ENCODE measurements around the gene SFXN5. TPM values are rescaled to one million over a fixed set of nuclear protein-coding genes. Genes with fewer than 3 reads are reported as not detected.

The SFXN5 gene
- total RNA-seq, 1 experiment from 2014 or later = 22.0 TPM

DNA sequence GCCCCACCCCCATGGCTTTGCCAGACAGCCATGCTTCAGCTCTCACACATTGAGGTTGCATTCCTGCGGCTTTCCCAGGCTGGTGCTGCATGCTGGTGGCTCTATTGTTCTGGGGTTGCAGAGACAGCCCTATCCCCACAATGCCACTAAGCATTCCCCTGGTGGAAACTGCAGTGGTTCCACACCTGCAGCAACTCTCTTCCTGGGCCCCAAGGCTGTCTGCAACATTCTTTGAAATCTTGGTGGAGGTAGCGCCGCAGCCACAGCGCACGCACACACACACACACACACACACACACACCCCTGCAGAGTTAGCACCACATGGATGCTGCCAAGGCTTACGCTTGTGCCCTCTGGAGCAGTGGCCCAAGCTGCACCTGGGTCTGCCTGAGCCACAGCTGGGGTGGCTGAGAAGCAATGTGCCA is 21.4 kb downstream of the SFXN5 start:
- DNase-seq (no peak), ATAC-seq (no peak)
- Histone ChIP-seq H3K9me3 (ENCODE audit: low read length) (no peaks in the 10 kb centered on the region), H3K4me1 (ENCODE audit: insufficient read depth, low read length) (no peaks in the 10 kb centered on the region), H3F3A (ENCODE audit: low read length, unreplicated experiment) (no peaks in the 10 kb centered on the region), H3K9ac (ENCODE audit: low read length) (no peak overlapping the region), H4K20me1 (ENCODE audit: low read length) (no peaks in the 10 kb centered on the region), H3K79me2 (ENCODE audit: low read length) (no peaks in the 10 kb centered on the region), H3K4me2 (ENCODE audit: low read length) (no peak overlapping the region), H3K4me3 (ENCODE audit: low read length) (no peak overlapping the region), H3K9me2 (replicated peaks; ENCODE audit: low read length) (no peaks in the 10 kb centered on the region), H3K36me3 (ENCODE audit: low read depth, low read length) (no peaks in the 10 kb centered on the region), H2AFZ (ENCODE audit: low read length) (no peak overlapping the region), H3K27ac (ENCODE audit: low read length) (no peak overlapping the region), H3K27me3 (ENCODE audit: low read length) (no peaks in the 10 kb centered on the region)
- no TSS peak for BruUV-seq (replicated peaks)
- no peak for TF ChIP-seq CTCF (conservative IDR thresholded peaks at IDR 0.05; ENCODE audit: low read depth, low read length)
- no peak for TF ChIP-seq EZH2 (IDR thresholded peaks at IDR 0.05; ENCODE audit: low read length, unreplicated experiment)
- TF ChIP-seq EZH2phosphoT487 (IDR thresholded peaks at IDR 0.05; ENCODE audit: borderline replicate concordance, low read length) = no peak
- CTCF ChIA-PET = no interaction called here
- intact Hi-C loops (cut with micrococcal nuclease) = no loop called here
- POLR2A ChIA-PET (ENCODE audit: unreplicated experiment) = no interaction called here

DNA sequence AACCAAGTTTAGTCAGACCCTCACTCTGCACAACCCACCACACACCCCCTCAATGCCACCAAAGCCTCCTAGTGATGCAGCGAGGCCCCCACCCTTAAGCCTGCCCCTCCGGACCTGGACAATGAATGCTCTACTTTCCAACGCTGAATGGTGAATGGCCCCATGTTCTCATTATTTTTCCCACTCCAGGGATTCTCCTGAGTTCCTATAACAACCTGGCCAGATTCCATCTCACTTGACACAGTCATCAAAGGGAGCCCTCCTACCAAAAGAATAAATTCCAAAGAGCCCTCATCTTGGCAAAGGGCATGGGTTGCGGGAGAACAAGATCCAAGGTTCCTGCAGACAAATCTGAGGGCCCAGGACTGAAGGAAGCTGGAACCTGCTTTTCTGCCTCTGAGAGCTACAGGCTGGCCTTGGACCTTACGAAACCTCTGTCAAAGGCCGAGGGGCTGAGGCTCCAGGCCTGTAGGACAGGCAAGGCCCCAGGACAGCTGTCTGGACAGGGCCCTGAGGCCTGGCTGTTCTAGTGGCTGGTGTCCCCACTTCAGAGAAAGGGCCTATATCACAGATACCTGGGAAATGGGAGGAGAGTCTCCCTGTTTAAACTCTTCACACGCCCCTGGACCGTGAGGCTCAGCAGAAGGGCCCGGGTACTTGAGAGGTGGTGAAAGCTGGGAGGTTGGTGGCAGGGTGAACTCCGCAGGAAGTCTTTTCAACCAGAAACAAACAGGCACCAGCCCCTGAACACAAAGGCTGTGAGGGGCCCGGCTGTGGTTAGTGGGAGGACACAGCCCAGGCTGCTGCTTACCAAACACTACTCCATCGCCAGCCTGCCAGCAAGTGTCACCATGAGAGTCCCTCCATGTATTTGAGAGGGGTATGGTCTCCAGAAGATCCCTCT is 27.3 kb downstream of the SFXN5 start:
- H2AFZ ChIP-seq (ENCODE audit: low read length) = no peak overlapping the region
- H3K4me2 ChIP-seq (ENCODE audit: low read length) = no peak overlapping the region
- DNase-seq (no peak), ATAC-seq (no peak)
- H3K79me2 ChIP-seq (ENCODE audit: low read length) = no peaks in the 10 kb centered on the region
- no TSS peak for BruUV-seq (replicated peaks)
- H3F3A ChIP-seq (ENCODE audit: low read length, unreplicated experiment) = no peaks in the 10 kb centered on the region
- no peaks in the 10 kb centered on the region for H3K9me3 ChIP-seq (ENCODE audit: low read length)
- H3K4me1 ChIP-seq (ENCODE audit: insufficient read depth, low read length) = no peaks in the 10 kb centered on the region
- POLR2A ChIA-PET (ENCODE audit: unreplicated experiment) = no interaction called here
- no peak overlapping the region for H3K9ac ChIP-seq (ENCODE audit: low read length)
- intact Hi-C loops (cut with micrococcal nuclease) = no loop called here
- TF ChIP-seq EZH2phosphoT487 (IDR thresholded peaks at IDR 0.05; ENCODE audit: borderline replicate concordance, low read length) (no peak), CTCF (conservative IDR thresholded peaks at IDR 0.05; ENCODE audit: low read depth, low read length) (no peak), EZH2 (IDR thresholded peaks at IDR 0.05; ENCODE audit: low read length, unreplicated experiment) (no peak)
- no peaks in the 10 kb centered on the region for H4K20me1 ChIP-seq (ENCODE audit: low read length)
- H3K27me3 ChIP-seq (ENCODE audit: low read length) = no peaks in the 10 kb centered on the region
- no peak overlapping the region for H3K27ac ChIP-seq (ENCODE audit: low read length)
- H3K36me3 ChIP-seq (ENCODE audit: low read depth, low read length) = no peaks in the 10 kb centered on the region
- H3K4me3 ChIP-seq (ENCODE audit: low read length) = no peak overlapping the region
- CTCF ChIA-PET = no interaction called here
- no peaks in the 10 kb centered on the region for H3K9me2 ChIP-seq (replicated peaks; ENCODE audit: low read length)

DNA sequence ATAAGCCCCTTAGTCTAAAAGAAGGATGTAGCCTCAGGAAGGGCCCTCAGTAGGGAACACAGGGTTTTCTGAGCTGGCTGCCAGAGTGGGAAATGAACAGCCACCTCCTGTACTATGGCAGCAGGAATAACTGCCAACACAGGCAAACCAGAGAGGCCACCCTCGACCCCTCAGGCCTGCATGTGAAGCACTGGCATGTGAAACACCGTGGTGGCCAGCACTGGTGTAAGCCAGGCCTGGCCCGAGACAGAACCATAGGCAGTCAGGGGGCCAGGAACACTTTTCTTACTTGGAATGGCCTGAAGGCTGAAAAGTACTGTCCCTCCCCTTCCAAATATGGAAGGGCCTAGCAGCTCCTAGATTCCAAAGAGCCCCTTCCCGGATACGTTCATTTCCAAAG is 28.2 kb downstream of the SFXN5 start:
- DNase-seq (no peak), ATAC-seq (no peak)
- Histone ChIP-seq H3K79me2 (ENCODE audit: low read length) (no peaks in the 10 kb centered on the region), H3K9ac (ENCODE audit: low read length) (no peak overlapping the region), H2AFZ (ENCODE audit: low read length) (no peak overlapping the region), H3K9me3 (ENCODE audit: low read length) (no peaks in the 10 kb centered on the region), H3K4me2 (ENCODE audit: low read length) (no peak overlapping the region), H3K36me3 (ENCODE audit: low read depth, low read length) (no peaks in the 10 kb centered on the region), H4K20me1 (ENCODE audit: low read length) (no peaks in the 10 kb centered on the region), H3K27me3 (ENCODE audit: low read length) (no peaks in the 10 kb centered on the region), H3F3A (ENCODE audit: low read length, unreplicated experiment) (no peaks in the 10 kb centered on the region), H3K4me3 (ENCODE audit: low read length) (no peak overlapping the region), H3K27ac (ENCODE audit: low read length) (no peak overlapping the region), H3K4me1 (ENCODE audit: insufficient read depth, low read length) (peaks cover 6% of the 10 kb centered on the region), H3K9me2 (replicated peaks; ENCODE audit: low read length) (no peaks in the 10 kb centered on the region)
- intact Hi-C loops (cut with micrococcal nuclease) = no loop called here
- BruUV-seq (replicated peaks) = no TSS peak
- TF ChIP-seq CTCF (conservative IDR thresholded peaks at IDR 0.05; ENCODE audit: low read depth, low read length) (no peak), EZH2phosphoT487 (IDR thresholded peaks at IDR 0.05; ENCODE audit: borderline replicate concordance, low read length) (no peak), EZH2 (IDR thresholded peaks at IDR 0.05; ENCODE audit: low read length, unreplicated experiment) (no peak)
- ChIA-PET POLR2A (ENCODE audit: unreplicated experiment) (no interaction called here), CTCF (no interaction called here)
